Measurements from ENCODE around the gene DNASE2B. TPM values are rescaled to one million over a fixed set of nuclear protein-coding genes. Genes with fewer than 3 reads are reported as not detected.

Gene DNASE2B
- total and polyA plus RNA-seq, 2 experiments from 2014 or later, result not detected

DNA sequence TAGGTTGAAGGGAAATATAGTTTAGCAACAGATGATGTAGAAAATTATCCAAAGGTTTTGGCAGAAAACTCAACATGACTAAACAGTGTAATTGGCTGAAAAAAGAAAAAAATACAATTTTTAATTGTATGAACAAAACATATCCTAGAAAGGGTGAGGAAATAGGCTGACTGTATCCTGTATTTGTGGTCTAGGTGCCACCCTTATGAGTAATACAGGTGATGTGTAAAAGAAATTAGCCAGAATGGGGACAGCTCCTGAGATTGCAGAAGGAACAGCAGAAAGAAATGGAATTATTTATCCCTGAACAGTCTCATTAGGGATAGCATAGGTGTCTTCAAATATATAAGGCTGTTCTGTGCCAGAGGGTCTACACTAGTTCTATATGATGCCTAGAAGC lies 24.6 kb downstream of the DNASE2B start:
- Histone ChIP-seq H3K4me3 (no peak overlapping the region), H3K27ac (no peak overlapping the region), H3K9me3 (ENCODE audit: low read depth) (no peaks in the 10 kb centered on the region), H3K36me3 (no peaks in the 10 kb centered on the region), H3K4me1 (ENCODE audit: low read depth) (no peaks in the 10 kb centered on the region), H3K27me3 (no peaks in the 10 kb centered on the region)
- no peak for TF ChIP-seq CTCF (IDR thresholded peaks at IDR 0.05; ENCODE audit: low read depth, low read length)
- DNase-seq (ENCODE audit: low read depth in 1 of 2, low spot score in 1 of 2), result no peak

DNA sequence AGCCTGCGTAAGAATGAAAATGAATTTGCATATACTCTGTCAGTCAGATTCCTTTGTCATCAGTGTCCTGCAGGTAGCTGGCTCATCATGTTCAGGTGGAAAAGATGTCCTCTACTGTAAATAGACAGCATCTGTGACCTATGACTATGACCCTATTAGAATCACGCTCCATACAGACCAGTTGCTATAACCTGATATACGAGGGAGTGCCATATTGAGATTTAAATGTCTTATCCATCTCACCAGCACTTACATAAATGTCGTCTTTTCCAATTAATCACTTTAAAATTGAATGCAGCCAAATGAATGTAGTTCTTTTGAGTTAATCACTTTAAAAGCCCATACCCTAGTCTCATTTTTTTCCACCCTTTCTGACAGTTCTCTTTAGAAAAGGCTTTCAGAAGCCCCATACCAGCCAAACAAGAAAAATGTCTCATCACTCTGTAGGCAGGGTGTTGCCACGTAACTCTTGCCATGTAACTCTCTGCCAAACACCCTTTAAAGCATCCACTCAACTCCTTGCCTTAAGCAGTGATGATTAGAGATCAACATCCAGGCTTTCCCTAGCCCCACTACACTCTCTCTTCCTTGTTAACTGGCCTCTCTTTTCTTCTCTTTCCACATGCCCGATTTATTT lies 26.3 kb downstream of the DNASE2B start:
- Histone ChIP-seq H3K27ac (no peak overlapping the region), H3K9me3 (ENCODE audit: low read depth) (no peaks in the 10 kb centered on the region), H3K36me3 (no peaks in the 10 kb centered on the region), H3K4me1 (ENCODE audit: low read depth) (no peaks in the 10 kb centered on the region), H3K4me3 (no peak overlapping the region), H3K27me3 (no peaks in the 10 kb centered on the region)
- TF ChIP-seq CTCF (IDR thresholded peaks at IDR 0.05; ENCODE audit: low read depth, low read length), result no peak
- DNase-seq (ENCODE audit: low read depth in 1 of 2, low spot score in 1 of 2), result no peak

DNA sequence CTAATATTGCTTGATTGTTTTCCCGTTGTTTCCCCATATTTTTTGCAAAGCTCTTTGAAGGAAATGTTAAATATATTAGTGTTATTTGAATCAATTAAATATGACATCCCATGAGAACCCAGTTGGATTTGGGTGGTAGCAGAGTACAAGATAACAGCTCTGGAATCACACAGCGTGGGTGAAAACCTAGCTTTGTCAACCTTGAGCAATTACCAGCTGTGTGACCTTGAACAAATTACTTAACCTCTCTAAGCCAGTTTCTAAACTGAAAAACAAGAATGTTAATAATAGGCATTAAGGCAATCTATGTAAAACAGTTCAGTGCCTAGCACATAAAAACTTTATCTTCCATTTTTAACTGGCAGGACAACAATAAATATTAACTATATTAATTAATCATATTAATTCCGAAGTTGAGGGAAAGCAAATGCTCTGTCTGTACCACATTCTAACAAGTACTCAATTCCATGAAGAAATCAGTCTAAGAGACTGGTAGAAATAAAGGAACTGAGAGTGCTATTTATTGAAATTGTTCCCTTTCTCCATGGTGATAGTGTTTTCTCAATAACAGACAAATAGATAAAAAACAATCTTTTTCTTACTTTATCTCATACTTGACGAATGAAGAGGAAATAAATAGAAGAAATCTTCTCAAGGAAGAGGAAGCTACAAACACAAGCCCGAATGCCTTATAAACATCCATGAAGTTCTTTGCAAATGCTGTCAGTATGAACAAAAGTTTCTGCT lies 27.0 kb downstream of the DNASE2B start:
- DNase-seq (ENCODE audit: low read depth in 1 of 2, low spot score in 1 of 2), result no peak
- no peak for TF ChIP-seq CTCF (IDR thresholded peaks at IDR 0.05; ENCODE audit: low read depth, low read length)
- no peaks in the 10 kb centered on the region for H3K27me3 ChIP-seq
- H3K36me3 ChIP-seq, result no peaks in the 10 kb centered on the region
- H3K9me3 ChIP-seq (ENCODE audit: low read depth), result no peaks in the 10 kb centered on the region
- H3K4me3 ChIP-seq, result no peak overlapping the region
- H3K27ac ChIP-seq, result no peak overlapping the region
- H3K4me1 ChIP-seq (ENCODE audit: low read depth), result no peaks in the 10 kb centered on the region

- Histone ChIP-seq H3K27ac (no peak overlapping the region), H3K27me3 (no peaks in the 10 kb centered on the region), H3K4me1 (ENCODE audit: low read depth) (no peaks in the 10 kb centered on the region), H3K4me3 (no peak overlapping the region), H3K9me3 (ENCODE audit: low read depth) (no peaks in the 10 kb centered on the region), H3K36me3 (no peaks in the 10 kb centered on the region)
- DNase-seq (ENCODE audit: low read depth in 1 of 2, low spot score in 1 of 2), result no peak
- no peak for TF ChIP-seq CTCF (IDR thresholded peaks at IDR 0.05; ENCODE audit: low read depth, low read length)
These were observed 28.1 kb downstream of the DNASE2B start for GRCh38 chr1:84426376-84426775.

DNA sequence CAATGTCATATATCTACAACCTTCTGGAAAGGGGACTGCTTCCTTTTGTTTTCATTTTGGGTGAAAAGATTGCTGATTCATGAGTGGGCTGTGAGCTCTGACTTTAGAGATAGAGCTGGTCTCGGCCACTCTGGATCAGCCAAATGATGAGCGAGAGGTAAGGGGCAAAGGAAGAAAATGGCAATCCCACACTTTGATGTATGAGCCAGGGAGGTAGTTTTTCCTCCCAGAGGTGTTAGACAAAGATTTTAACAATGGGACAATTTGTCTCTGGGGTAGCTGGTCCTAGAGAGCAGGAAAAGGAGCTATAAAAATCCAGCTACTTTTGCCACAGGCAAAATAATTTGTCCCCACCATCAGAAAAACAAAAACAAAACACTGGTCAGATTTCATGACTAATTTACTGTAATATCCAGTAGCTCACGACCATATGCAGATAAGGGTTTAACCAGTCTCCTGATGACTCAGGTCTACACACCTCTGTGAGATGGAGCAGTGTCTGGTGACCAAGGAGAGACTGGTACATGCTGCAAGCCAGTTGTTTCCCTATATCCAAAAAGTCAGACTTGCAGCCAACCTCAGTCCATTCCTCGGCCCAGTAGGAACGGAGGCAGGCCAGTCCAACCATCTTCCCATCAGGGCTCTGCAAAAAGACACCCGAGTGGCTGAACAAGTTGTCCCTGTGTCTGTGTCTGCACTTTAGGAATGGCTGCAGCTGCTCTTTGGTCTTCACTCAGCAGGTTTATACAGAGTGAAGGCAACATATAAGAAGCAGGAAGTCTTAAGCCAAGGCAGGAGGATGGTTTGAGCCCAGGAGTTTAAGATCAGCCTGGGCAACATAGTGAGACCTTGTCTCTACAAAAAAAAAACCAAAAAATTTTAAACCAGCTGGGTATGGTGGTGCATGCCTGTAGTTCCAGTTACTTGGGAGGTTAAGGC lies 29.2 kb downstream of the DNASE2B start:
- Histone ChIP-seq H3K36me3 (no peaks in the 10 kb centered on the region), H3K9me3 (ENCODE audit: low read depth) (no peaks in the 10 kb centered on the region), H3K27me3 (no peaks in the 10 kb centered on the region), H3K27ac (no peak overlapping the region), H3K4me3 (no peak overlapping the region), H3K4me1 (ENCODE audit: low read depth) (no peaks in the 10 kb centered on the region)
- no peak for TF ChIP-seq CTCF (IDR thresholded peaks at IDR 0.05; ENCODE audit: low read depth, low read length)
- DNase-seq (ENCODE audit: low read depth in 1 of 2, low spot score in 1 of 2), result no peak
